22Rv1 (cell line): ENCODE data around the gene BTBD8.

Experiments used
- ZFX ChIP-seq: fragments of 450-650 bp; IDR thresholded peaks from 2 replicates; pipeline ENCODE4 v1.6.1; 2017; ENCODE audit warnings: antibody characterized with exemption, borderline replicate concordance
- TF ChIP-seq, protein P1 (sequence below): fragments of 450-650 bp; IDR thresholded peaks from 2 replicates; pipeline ENCODE4 v1.5.1; 2017; ENCODE audit warnings: mild to moderate bottlenecking

DNA sequence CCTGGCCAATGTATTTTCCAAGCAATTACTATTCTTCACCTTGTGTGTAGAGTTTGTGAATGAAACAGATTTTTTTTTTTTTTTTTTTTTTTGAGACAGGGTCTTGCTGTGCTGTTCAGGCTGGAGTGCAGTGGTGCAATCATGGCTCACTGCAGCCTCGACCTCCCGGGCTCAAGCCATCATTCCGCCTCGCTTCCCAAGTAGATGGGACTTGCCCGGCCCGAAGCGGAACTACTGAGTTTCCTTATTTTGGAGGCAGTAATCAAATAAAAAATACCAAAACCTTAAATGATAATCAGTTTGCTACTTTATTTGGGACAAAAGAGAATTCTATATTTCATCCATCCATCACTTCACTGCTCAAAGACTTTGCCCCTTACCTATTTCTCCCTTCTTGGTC is 704 bp upstream of the BTBD8 start:
- TF ChIP-seq, protein P1, sequence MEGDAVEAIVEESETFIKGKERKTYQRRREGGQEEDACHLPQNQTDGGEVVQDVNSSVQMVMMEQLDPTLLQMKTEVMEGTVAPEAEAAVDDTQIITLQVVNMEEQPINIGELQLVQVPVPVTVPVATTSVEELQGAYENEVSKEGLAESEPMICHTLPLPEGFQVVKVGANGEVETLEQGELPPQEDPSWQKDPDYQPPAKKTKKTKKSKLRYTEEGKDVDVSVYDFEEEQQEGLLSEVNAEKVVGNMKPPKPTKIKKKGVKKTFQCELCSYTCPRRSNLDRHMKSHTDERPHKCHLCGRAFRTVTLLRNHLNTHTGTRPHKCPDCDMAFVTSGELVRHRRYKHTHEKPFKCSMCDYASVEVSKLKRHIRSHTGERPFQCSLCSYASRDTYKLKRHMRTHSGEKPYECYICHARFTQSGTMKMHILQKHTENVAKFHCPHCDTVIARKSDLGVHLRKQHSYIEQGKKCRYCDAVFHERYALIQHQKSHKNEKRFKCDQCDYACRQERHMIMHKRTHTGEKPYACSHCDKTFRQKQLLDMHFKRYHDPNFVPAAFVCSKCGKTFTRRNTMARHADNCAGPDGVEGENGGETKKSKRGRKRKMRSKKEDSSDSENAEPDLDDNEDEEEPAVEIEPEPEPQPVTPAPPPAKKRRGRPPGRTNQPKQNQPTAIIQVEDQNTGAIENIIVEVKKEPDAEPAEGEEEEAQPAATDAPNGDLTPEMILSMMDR = no peak
- TF ChIP-seq ZFX = no peak
